SK-N-MC (cell line): Measurements from ENCODE around the gene MAU2.

Experiments used
- EZH2 ChIP-seq: fragments of 200-600 bp; sonication (generic); IDR thresholded peaks from one replicate; pipeline ENCODE4 v1.6.1; 2017; ENCODE audit warnings: antibody characterized with exemption
- FOXP2 ChIP-seq: optimal IDR thresholded peaks from 2 replicates; pipeline ENCODE3; 2011; ENCODE audit warnings: mild to moderate bottlenecking, moderate library complexity; ENCODE audit not compliant: insufficient read depth; ENCODE audit errors: extremely low read length, control extremely low read depth
- POLR2AphosphoS5 ChIP-seq: IDR thresholded peaks from 2 replicates; pipeline ENCODE4 v1.6.1; 2012; ENCODE audit warnings: mild to moderate bottlenecking, low read depth, low read length, borderline replicate concordance

DNA sequence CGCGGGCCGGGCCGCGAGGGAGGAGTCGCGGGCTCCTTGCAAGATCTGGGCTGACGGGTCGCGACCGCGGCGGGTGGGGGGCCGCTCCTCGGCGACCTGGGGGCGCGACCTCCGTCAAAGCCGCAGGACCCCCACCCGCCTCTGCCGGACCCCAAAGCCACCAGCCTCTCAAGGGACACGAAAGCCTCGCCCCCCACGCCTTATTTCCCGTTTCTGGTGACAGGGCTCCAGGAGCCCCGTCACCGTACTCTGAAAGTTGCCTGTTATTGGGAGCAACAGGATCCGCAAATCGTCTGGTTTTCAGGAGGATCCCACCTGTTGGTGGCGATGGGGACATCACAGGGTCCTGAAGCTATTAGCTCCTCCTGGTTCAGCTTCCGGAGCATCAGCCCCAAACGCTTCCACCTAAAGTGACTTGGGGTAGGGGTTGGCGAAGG lies 530 bp downstream of the MAU2 start:
- no peak for TF ChIP-seq POLR2AphosphoS5
- TF ChIP-seq EZH2 = no peak
- TF ChIP-seq FOXP2 = no peak
